ENCODE measurements around the gene TMEM260. TPM values are rescaled to one million over a fixed set of nuclear protein-coding genes. Genes with fewer than 3 reads are reported as not detected.
"Not testable (repeated sequence)": the region's sequence is repeated elsewhere in the genome, so short reads cannot be mapped to it uniquely, and the experiment has no call there.

TMEM260 gene
- total RNA-seq, 2 donors from 2014 or later, result 10.5 to 13.6 TPM

GRCh38 chr14:56676042-56676441, 96.4 kb downstream of the TMEM260 start:
- peaks cover 15% of the 10 kb centered on the region for H3K9me3 Mint-ChIP-seq
- H3K4me3 Mint-ChIP-seq, result no peak overlapping the region
- no peaks in the 10 kb centered on the region for H3K36me3 Mint-ChIP-seq (ENCODE audit: low read depth)
- H3K27ac Mint-ChIP-seq, result no peak overlapping the region
- no peak for ATAC-seq (replicated peaks)
- no peaks in the 10 kb centered on the region for H3K4me1 Mint-ChIP-seq
- H3K27me3 Mint-ChIP-seq, result peaks cover 3% of the 10 kb centered on the region

- peaks cover 3% of the 10 kb centered on the region for H3K27me3 Mint-ChIP-seq
- H3K36me3 Mint-ChIP-seq (ENCODE audit: low read depth), result no peaks in the 10 kb centered on the region
- H3K4me1 Mint-ChIP-seq, result no peaks in the 10 kb centered on the region
- H3K9me3 Mint-ChIP-seq, result peaks cover 12% of the 10 kb centered on the region
- H3K27ac Mint-ChIP-seq, result no peak overlapping the region
- H3K4me3 Mint-ChIP-seq, result no peak overlapping the region
- no peak for ATAC-seq (replicated peaks)
Measured at GRCh38 chr14:56678838-56679237, 99.2 kb downstream of the TMEM260 start.

- Mint-ChIP-seq H3K27ac (no peak overlapping the region), H3K27me3 (no peaks in the 10 kb centered on the region), H3K4me1 (no peaks in the 10 kb centered on the region), H3K9me3 (no peaks in the 10 kb centered on the region), H3K4me3 (no peak overlapping the region), H3K36me3 (ENCODE audit: low read depth) (no peaks in the 10 kb centered on the region)
- ATAC-seq (replicated peaks), result no peak
Measured at GRCh38 chr14:56686416-56686815, 106.8 kb downstream of the TMEM260 start.

GRCh38 chr14:56687123-56687522, 107.5 kb downstream of the TMEM260 start:
- H3K27me3 Mint-ChIP-seq, result no peaks in the 10 kb centered on the region
- no peak overlapping the region for H3K4me3 Mint-ChIP-seq
- H3K36me3 Mint-ChIP-seq (ENCODE audit: low read depth), result no peaks in the 10 kb centered on the region
- H3K27ac Mint-ChIP-seq, result no peak overlapping the region
- no peak for ATAC-seq (replicated peaks)
- H3K9me3 Mint-ChIP-seq, result no peaks in the 10 kb centered on the region
- H3K4me1 Mint-ChIP-seq, result no peaks in the 10 kb centered on the region

GRCh38 chr14:56694609-56695008, 115.0 kb downstream of the TMEM260 start:
- Mint-ChIP-seq H3K27me3 (peaks cover 2% of the 10 kb centered on the region), H3K36me3 (ENCODE audit: low read depth) (no peaks in the 10 kb centered on the region), H3K27ac (no peak overlapping the region), H3K4me1 (no peaks in the 10 kb centered on the region), H3K9me3 (no peaks in the 10 kb centered on the region), H3K4me3 (no peak overlapping the region)
- no peak for ATAC-seq (replicated peaks)

- not testable (repeated sequence) for H3K4me1 Mint-ChIP-seq; ATAC-seq (replicated peaks); H3K9me3 Mint-ChIP-seq; H3K27me3 Mint-ChIP-seq; H3K27ac Mint-ChIP-seq; H3K36me3 Mint-ChIP-seq (ENCODE audit: low read depth); H3K4me3 Mint-ChIP-seq
Measured at GRCh38 chr14:56695216-56695615, 115.6 kb downstream of the TMEM260 start.

Other genes starting within 250 kb of the TMEM260 start
- gene OTX2, start 230.7 kb downstream of the TMEM260 start, total RNA-seq, result not detected

Data from activated T-helper 17 cell treated with anti-CD3 and anti-CD28 coated beads, Interleukin-2, amount 50 U/mL, for 72 hours (primary cell).